Limb (tissue), 2 donors: ENCODE results near the gene ELOVL6.

Source experiments
- DNase-seq, 2 donors: peaks; one replicate each; pipeline ENCODE4 v3.0.0-alpha.2; 2016; ENCODE audit errors: extremely low spot score in 2 of 2

Gene ELOVL6

GRCh38 chr4:110033355-110034025 lies 164.9 kb downstream of the ELOVL6 start:
- DNase-seq = no peak

- no peak for DNase-seq
These were observed 165.8 kb downstream of the ELOVL6 start for GRCh38 chr4:110032603-110033002.

GRCh38 chr4:110025718-110026117 lies 172.7 kb downstream of the ELOVL6 start:
- no peak for DNase-seq

- no peak for DNase-seq
These were observed 173.4 kb downstream of the ELOVL6 start for GRCh38 chr4:110025056-110025455.

- DNase-seq = no peak
These were observed 176.0 kb downstream of the ELOVL6 start for GRCh38 chr4:110022457-110022856.

- no peak for DNase-seq
These were observed 177.6 kb downstream of the ELOVL6 start for GRCh38 chr4:110020646-110021443.

GRCh38 chr4:110020139-110020538 lies 178.3 kb downstream of the ELOVL6 start:
- no peak for DNase-seq

- no peak for DNase-seq
These were observed 179.3 kb downstream of the ELOVL6 start for GRCh38 chr4:110019153-110019552.

- no peak for DNase-seq
These were observed 184.2 kb downstream of the ELOVL6 start for GRCh38 chr4:110014233-110014632.

GRCh38 chr4:110012917-110013316 lies 185.5 kb downstream of the ELOVL6 start:
- DNase-seq = no peak

- DNase-seq = no peak
These were observed 187.6 kb downstream of the ELOVL6 start for GRCh38 chr4:110010797-110011196.

GRCh38 chr4:110009550-110009949 lies 188.9 kb downstream of the ELOVL6 start:
- no peak for DNase-seq

- DNase-seq = no peak
These were observed 189.9 kb downstream of the ELOVL6 start for GRCh38 chr4:110008540-110008939.

- DNase-seq = no peak
These were observed 191.2 kb downstream of the ELOVL6 start for GRCh38 chr4:110007217-110007616.

- peak in 1 of 2 donors; percentile 88 for DNase-seq
These were observed 192.9 kb downstream of the ELOVL6 start for GRCh38 chr4:110005461-110006056.

GRCh38 chr4:110004556-110004955 lies 193.9 kb downstream of the ELOVL6 start:
- DNase-seq = no peak

GRCh38 chr4:110003401-110004187 lies 194.8 kb downstream of the ELOVL6 start:
- no peak for DNase-seq

GRCh38 chr4:110002326-110002725 lies 196.1 kb downstream of the ELOVL6 start:
- DNase-seq = no peak

GRCh38 chr4:109999585-109999912 lies 198.9 kb downstream of the ELOVL6 start:
- no peak for DNase-seq

GRCh38 chr4:109998867-109999584 lies 199.4 kb downstream of the ELOVL6 start:
- DNase-seq = peak in 1 of 2 donors; percentile 75

GRCh38 chr4:109996526-109996925 lies 201.9 kb downstream of the ELOVL6 start:
- no peak for DNase-seq
